Gastrocnemius medialis (tissue), 4 donors: Measurements from ENCODE around the gene SNX24. TPM values are rescaled to one million over a fixed set of nuclear protein-coding genes. Genes with fewer than 3 reads are reported as not detected.
"Not testable (repeated sequence)": the region's sequence is repeated elsewhere in the genome, so short reads cannot be mapped to it uniquely, and the experiment has no call there.

ENCODE experiments used
- ATAC-seq, 2 donors: fragments of 150-250 bp; one replicate each; pipeline ENCODE4 v1.9.1; 2016
- DNase-seq, 2 donors: peaks; one replicate each; pipeline ENCODE4 v3.0.0-alpha.2; 2019
- H3K27ac ChIP-seq, 4 donors: fragments of 200-600 bp; sonication (generic); 1 replicate in 1 of 4; 2 replicates in 3 of 4; pipeline ENCODE4 v1.5.1; 2016 to 2018; ENCODE audit warnings: mild to moderate bottlenecking in 2 of 4, moderate library complexity in 1 of 4
- H3K27me3 ChIP-seq, 3 donors: fragments of 200-600 bp; sonication (generic) in 2 of 3; 1 replicate in 1 of 3; 2 replicates in 2 of 3; pipeline versions ENCODE4 v1.5.1 to v1.6.0; 2016 to 2019; ENCODE audit warnings: mild to moderate bottlenecking in 1 of 3, moderate library complexity in 1 of 3
- H3K36me3 ChIP-seq, 2 donors: fragments of 200-600 bp; sonication (generic) in 1 of 2; one replicate each; pipeline ENCODE4 v1.5.1; 2017 to 2018
- H3K4me1 ChIP-seq, 2 donors: fragments of 200-600 bp; sonication (generic) in 1 of 2; one replicate each; pipeline ENCODE4 v1.5.1; 2016 to 2017; ENCODE audit warnings: mild to moderate bottlenecking in 2 of 2
- H3K4me3 ChIP-seq, 4 donors: fragments of 200-600 bp; sonication (generic) in 3 of 4; 1 replicate in 1 of 4; 2 replicates in 3 of 4; pipeline ENCODE4 v1.5.1; 2016 to 2019; ENCODE audit warnings: mild to moderate bottlenecking in 2 of 4
- H3K9me3 ChIP-seq, 3 donors: fragments of 200-600 bp; sonication (generic) in 2 of 3; 1 replicate in 1 of 3; 2 replicates in 2 of 3; pipeline ENCODE4 v1.5.1; 2016 to 2019
- CTCF ChIP-seq, 5 experiments: fragments of 450-650 bp in 3 of 5; fragments of 200-600 bp in 2 of 5; sonication (generic) in 2 of 5; IDR thresholded peaks in 4 of 5; conservative IDR thresholded peaks in 1 of 5; 1 replicate in 4 of 5; 2 replicates in 1 of 5; pipeline ENCODE4 v1.5.1; 2016 to 2019; ENCODE audit warnings: antibody characterized with exemption in 5 of 5, mild to moderate bottlenecking in 3 of 5, moderate library complexity in 3 of 5
- POLR2A ChIP-seq, 2 donors: fragments of 450-650 bp; IDR thresholded peaks; one replicate each; pipeline ENCODE4 v1.6.1; 2017; ENCODE audit warnings: antibody characterized with exemption in 2 of 2, mild to moderate bottlenecking in 2 of 2, moderate library complexity in 2 of 2
- in situ Hi-C, 4 donors: fragments of 200-750 bp; cut with MboI; loops; one replicate each; pipeline versions ENCODE4 v1.15.0 to v1.8.0; 2017; ENCODE audit warnings: low sequenced_read_pairs in 4 of 4
- intact Hi-C: fragments of 100-400 bp; cut with DNase I; formaldehyde crosslinking; loops from one replicate; pipeline ENCODE4 v1.15.1; 2023; ENCODE audit warnings: low total_unique reads
- total RNA-seq, 4 donors: library from RNA; depleted of rRNA; stranded (reverse); fragments of >200 nt; gene quantifications; one replicate each; pipeline versions ENCODE4 v1.1.0 to v1.2.3, GENCODE V29; 2016

SNX24 gene
- total RNA-seq, 4 donors from 2014 or later = 6.9 to 17.8 (median 10.6) TPM

DNA sequence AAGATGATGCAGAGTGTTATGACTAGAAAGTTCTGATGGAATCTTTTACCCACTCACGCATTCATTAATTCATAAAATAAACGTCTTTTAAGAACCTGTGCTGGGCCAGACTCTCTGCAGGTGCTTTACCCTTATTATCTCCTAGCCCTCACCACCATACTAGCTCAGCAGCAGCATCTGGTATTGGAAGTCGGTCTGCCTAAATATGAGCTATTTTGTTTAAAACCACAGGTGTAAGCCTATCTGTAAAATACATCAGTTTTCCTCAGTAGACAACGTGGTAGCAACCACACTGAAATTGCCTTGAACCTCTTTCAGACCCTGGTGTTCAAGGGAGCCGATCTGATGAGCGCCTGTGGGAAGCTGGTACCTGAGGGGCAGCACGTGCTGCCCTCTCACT lies 121.7 kb downstream of the SNX24 start:
- H3K4me3 ChIP-seq = no peak overlapping the region
- TF ChIP-seq POLR2A (IDR thresholded peaks at IDR 0.05) (no peak), CTCF (IDR thresholded peaks at IDR 0.05 in 4 of 5, conservative IDR thresholded peaks at IDR 0.05 in 1 of 5) (no peak)
- ATAC-seq = no peak
- in situ Hi-C loops (no loop called here), intact Hi-C loops (no loop called here)
- no peaks in the 10 kb centered on the region for H3K4me1 ChIP-seq
- H3K9me3 ChIP-seq = no peaks in the 10 kb centered on the region
- H3K27me3 ChIP-seq = no peaks in the 10 kb centered on the region
- no peak overlapping the region for H3K27ac ChIP-seq
- H3K36me3 ChIP-seq = no peaks in the 10 kb centered on the region
- DNase-seq = no peak

DNA sequence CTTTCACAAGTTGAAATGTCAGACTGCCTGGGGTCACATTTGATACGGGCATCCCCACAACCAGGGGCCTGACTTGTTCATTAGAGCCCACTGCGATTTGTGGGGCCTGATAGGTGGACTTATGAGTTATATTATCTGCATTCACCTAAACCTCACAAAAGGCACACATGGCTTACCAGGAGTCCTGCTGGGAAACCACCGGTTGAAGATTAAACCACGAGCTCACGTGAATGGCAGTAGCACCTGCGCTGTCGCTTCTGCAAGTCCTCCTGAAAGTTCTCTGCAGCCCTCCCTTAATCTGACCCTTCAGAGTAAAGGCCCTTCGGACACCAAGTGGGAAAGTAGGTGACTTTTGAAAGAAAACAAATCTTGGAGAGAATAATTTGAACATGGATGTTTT lies 122.2 kb downstream of the SNX24 start:
- ATAC-seq (no peak), DNase-seq (no peak)
- Histone ChIP-seq H3K4me1 (no peaks in the 10 kb centered on the region), H3K36me3 (no peaks in the 10 kb centered on the region), H3K9me3 (no peaks in the 10 kb centered on the region), H3K27me3 (no peaks in the 10 kb centered on the region), H3K4me3 (no peak overlapping the region), H3K27ac (no peak overlapping the region)
- in situ Hi-C loops = no loop called here
- intact Hi-C loops = no loop called here
- no peak for TF ChIP-seq POLR2A (IDR thresholded peaks at IDR 0.05)
- TF ChIP-seq CTCF (IDR thresholded peaks at IDR 0.05 in 4 of 5, conservative IDR thresholded peaks at IDR 0.05 in 1 of 5) = no peak

DNA sequence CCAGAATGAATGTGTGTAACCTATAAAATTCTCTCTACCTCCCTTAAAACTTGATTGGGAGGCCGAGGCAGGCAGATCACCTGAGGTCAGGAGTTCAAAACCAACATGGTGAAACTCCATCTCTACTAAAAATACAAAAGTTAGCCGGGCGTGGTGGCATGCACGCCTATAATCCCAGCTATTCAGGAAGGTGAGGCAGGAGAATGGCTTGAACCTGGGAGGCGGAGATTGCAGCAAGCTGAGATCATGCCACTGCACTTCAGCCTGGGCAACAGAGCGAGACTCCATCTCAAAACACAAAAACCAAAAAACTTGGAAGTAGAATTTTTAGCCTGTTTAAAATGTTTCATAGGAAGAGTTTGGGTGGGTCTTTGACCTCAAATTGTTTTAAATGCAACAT lies 122.6 kb downstream of the SNX24 start:
- ATAC-seq, DNase-seq, intact Hi-C loops, H3K27me3 ChIP-seq, H3K36me3 ChIP-seq, H3K27ac ChIP-seq, H3K4me1 ChIP-seq, H3K9me3 ChIP-seq, H3K4me3 ChIP-seq, in situ Hi-C loops: not testable (repeated sequence)

GRCh38 chr5:122971333-122971732 lies 125.9 kb downstream of the SNX24 start:
- Histone ChIP-seq H3K4me1 (no peaks in the 10 kb centered on the region), H3K36me3 (no peaks in the 10 kb centered on the region), H3K27ac (no peak overlapping the region), H3K9me3 (no peaks in the 10 kb centered on the region), H3K27me3 (no peaks in the 10 kb centered on the region), H3K4me3 (no peak overlapping the region)
- no peak for ATAC-seq
- no peak for TF ChIP-seq POLR2A (IDR thresholded peaks at IDR 0.05)
- no peak for TF ChIP-seq CTCF (IDR thresholded peaks at IDR 0.05 in 4 of 5, conservative IDR thresholded peaks at IDR 0.05 in 1 of 5)
- in situ Hi-C loops = no loop called here
- DNase-seq = no peak
- intact Hi-C loops = no loop called here

GRCh38 chr5:122972877-122973276 lies 127.5 kb downstream of the SNX24 start:
- TF ChIP-seq CTCF (IDR thresholded peaks at IDR 0.05 in 4 of 5, conservative IDR thresholded peaks at IDR 0.05 in 1 of 5) (no peak), POLR2A (IDR thresholded peaks at IDR 0.05) (no peak)
- H3K4me3 ChIP-seq = no peak overlapping the region
- H3K27me3 ChIP-seq = no peaks in the 10 kb centered on the region
- H3K27ac ChIP-seq = no peak overlapping the region
- no peaks in the 10 kb centered on the region for H3K36me3 ChIP-seq
- intact Hi-C loops (no loop called here), in situ Hi-C loops (no loop called here)
- no peak for ATAC-seq
- H3K9me3 ChIP-seq = no peaks in the 10 kb centered on the region
- DNase-seq = no peak
- no peaks in the 10 kb centered on the region for H3K4me1 ChIP-seq

DNA sequence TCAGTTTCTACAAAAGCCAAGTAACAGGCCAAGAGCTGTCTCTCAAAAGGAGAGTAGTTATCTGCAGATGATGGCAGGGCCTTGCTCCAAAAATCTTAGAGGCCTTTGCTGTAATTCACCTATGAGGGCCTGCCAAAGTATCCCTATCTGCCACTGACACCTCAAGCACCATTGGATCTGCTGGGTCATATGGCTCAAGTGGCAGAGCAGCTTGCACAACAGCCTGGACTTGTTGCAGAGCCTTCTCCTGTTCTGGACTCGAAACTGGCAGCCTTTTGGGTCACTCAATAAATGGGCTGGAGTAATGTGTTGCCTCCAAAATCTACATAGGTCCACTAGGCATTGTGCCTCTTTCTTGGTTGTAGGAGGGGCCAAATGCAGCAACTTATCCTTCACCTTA lies 128.3 kb downstream of the SNX24 start:
- H3K9me3 ChIP-seq, H3K27me3 ChIP-seq, ATAC-seq, H3K4me3 ChIP-seq, H3K4me1 ChIP-seq, in situ Hi-C loops, H3K27ac ChIP-seq, intact Hi-C loops, H3K36me3 ChIP-seq, DNase-seq: not testable (repeated sequence)

GRCh38 chr5:122974251-122974650 lies 128.8 kb downstream of the SNX24 start:
- in situ Hi-C loops, H3K27ac ChIP-seq, H3K4me3 ChIP-seq, H3K4me1 ChIP-seq, H3K36me3 ChIP-seq, H3K9me3 ChIP-seq, H3K27me3 ChIP-seq, DNase-seq, ATAC-seq, intact Hi-C loops: not testable (repeated sequence)
